GM12878 (cell line): ENCODE results near the gene DYNLT2B. TPM values are rescaled to one million over a fixed set of nuclear protein-coding genes. Genes with fewer than 3 reads are reported as not detected.
A peak's percentile ranks its signal among the peaks of the same experiment; 100 is the strongest.

Experiments
- ATAC-seq: fragments of 200-7000 bp; cut with Tn5 transposase; 3 replicates; pipeline ENCODE4 v1.9.1; 2020; ENCODE audit warnings: mild to moderate bottlenecking, moderate library complexity
- BruUV-seq: library from RNA; stranded (reverse); fragments of 400-500 nt; replicated peaks from 2 replicates; lab custom pipeline; 2021; lab: Mats Ljungman, UMichigan
- CTCF ChIA-PET: fragments of 300-600 bp; sonication (Branson Sonifier 250); formaldehyde crosslinking; extraction: SDS; loops from one replicate; lab custom pipeline; 2021; ENCODE audit warnings: inconsistent platforms; lab: Yijun Ruan, JAX
- POLR2A ChIA-PET: fragments of 350-600 bp; formaldehyde crosslinking; extraction: SDS; loops from one replicate; lab custom pipeline; 2021; ENCODE audit warnings: inconsistent platforms; lab: Charles Lee
- RAD21 ChIA-PET: fragments of 300-600 bp; sonication (Branson Sonifier 250); formaldehyde crosslinking; loops from one replicate; lab custom pipeline; 2023; ENCODE audit warnings: antibody characterized with exemption; ENCODE audit not compliant: unreplicated experiment; lab: Charles Lee
- SMC1A ChIA-PET: fragments of 300-600 bp; sonication (Branson Sonifier 250); formaldehyde crosslinking; loops from one replicate; lab custom pipeline; 2023; ENCODE audit not compliant: unreplicated experiment, uncharacterized antibody; lab: Charles Lee
- DNase-seq: peaks from one replicate; pipeline ENCODE4 v3.0.0-alpha.2; 2011; ENCODE audit warnings: low read depth, low spot score
- FAIRE-seq: peaks from 3 replicates; lab custom pipeline; 2011; peaks lifted over from hg19 to GRCh38; lab: Jason Lieb, UNC
- H2AFZ ChIP-seq: 2 replicates; pipeline ENCODE4 v1.6.0; 2011; ENCODE audit warnings: low read depth, low read length, control low read depth; ENCODE audit not compliant: control insufficient read depth
- H3K27ac ChIP-seq: 2 replicates; pipeline ENCODE4 v1.5.1; 2011; ENCODE audit warnings: control low read depth; ENCODE audit not compliant: control insufficient read depth, insufficient read depth
- H3K27me3 ChIP-seq, 2 experiments: replicated peaks in 1 of 2; 2 replicates each; pipeline versions ENCODE4 v1.6.0 to v1.6.1; 2011; ENCODE audit warnings: low read length in 1 of 2; ENCODE audit not compliant: control insufficient read depth in 2 of 2, insufficient read depth in 2 of 2
- H3K36me3 ChIP-seq, 2 experiments: 2 replicates each; pipeline ENCODE4 v1.5.1; 2011; ENCODE audit warnings: low read length in 1 of 2; ENCODE audit not compliant: control insufficient read depth in 2 of 2, insufficient read depth in 2 of 2
- H3K4me1 ChIP-seq: 2 replicates; pipeline ENCODE4 v1.6.1; 2011; ENCODE audit warnings: mild to moderate bottlenecking, low read length, moderate library complexity, mixed read lengths; ENCODE audit not compliant: control insufficient read depth, insufficient read depth
- H3K4me2 ChIP-seq: 2 replicates; pipeline ENCODE4 v1.6.0; 2011; ENCODE audit warnings: control low read depth; ENCODE audit not compliant: control insufficient read depth, insufficient read depth
- H3K4me3 ChIP-seq: fragments of 200-600 bp; sonication (generic); 2 replicates; pipeline ENCODE4 v1.5.1; 2016
- H3K79me2 ChIP-seq: 2 replicates; pipeline ENCODE4 v1.6.0; 2011; ENCODE audit warnings: low read length; ENCODE audit not compliant: control insufficient read depth, insufficient read depth
- H3K9ac ChIP-seq: 2 replicates; pipeline ENCODE4 v1.8.0; 2011; ENCODE audit warnings: low read length, control low read depth, mixed read lengths; ENCODE audit not compliant: control insufficient read depth, insufficient read depth
- H3K9me3 ChIP-seq: replicated peaks from 3 replicates; pipeline ENCODE4 v1.5.1; 2011; ENCODE audit warnings: mild to moderate bottlenecking, low read length; ENCODE audit not compliant: control insufficient read depth, insufficient read depth
- H4K20me1 ChIP-seq: 2 replicates; pipeline ENCODE4 v1.6.0; 2011; ENCODE audit not compliant: control insufficient read depth, insufficient read depth
- ASH2L ChIP-seq: fragments of 300-600, 200-600 bp; sonication (generic); IDR thresholded peaks from 2 replicates; pipeline ENCODE4 v1.6.1; 2017; ENCODE audit warnings: low read depth, mild to moderate bottlenecking, borderline replicate concordance
- CREM ChIP-seq: IDR thresholded peaks from 2 replicates; pipeline ENCODE4 v1.6.1; 2014; ENCODE audit warnings: antibody characterized with exemption, low read depth
- EP300 ChIP-seq, 2 experiments: fragments of 150-350 bp in 1 of 2; IDR thresholded peaks; 2 replicates each; pipeline ENCODE4 v1.6.1; 2011 to 2012; ENCODE audit warnings: low read depth in 2 of 2, low read length in 2 of 2, borderline replicate concordance in 1 of 2, improper control_type of control experiment in 1 of 2, inconsistent platforms in 1 of 2; ENCODE audit not compliant: control insufficient read depth in 1 of 2
- ESRRA ChIP-seq: IDR thresholded peaks from 2 replicates; pipeline ENCODE4 v1.6.1; 2012; ENCODE audit warnings: mild to moderate bottlenecking, low read length, improper control_type of control experiment
- FOS ChIP-seq: IDR thresholded peaks from 3 replicates; pipeline ENCODE4 v1.6.1; 2011; ENCODE audit warnings: borderline replicate concordance; ENCODE audit not compliant: insufficient read length; ENCODE audit errors: extremely low read depth
- FOXK2 ChIP-seq: fragments of 450-650 bp; IDR thresholded peaks from 2 replicates; pipeline ENCODE4 v1.6.1; 2017; ENCODE audit warnings: mild to moderate bottlenecking, moderate library complexity
- GATAD2B ChIP-seq: fragments of 450-650 bp; conservative IDR thresholded peaks from 2 replicates; pipeline ENCODE4 v1.6.1; 2017; ENCODE audit warnings: low read depth, mild to moderate bottlenecking, moderate library complexity
- MYB ChIP-seq: fragments of 150-350 bp; IDR thresholded peaks from 2 replicates; pipeline ENCODE4 v1.6.1; 2014; ENCODE audit warnings: mild to moderate bottlenecking, low read depth, low read length, borderline replicate concordance
- NRF1 ChIP-seq: conservative IDR thresholded peaks from 2 replicates; pipeline ENCODE4 v1.6.1; 2011; ENCODE audit warnings: mild to moderate bottlenecking, low read depth, low read length, improper control_type of control experiment
- POLR2AphosphoS2 ChIP-seq: IDR thresholded peaks from 2 replicates; pipeline ENCODE4 v1.6.1; 2011; ENCODE audit warnings: low read depth, mild to moderate bottlenecking, low read length, improper control_type of control experiment, moderate library complexity
- WGBS: methylation state at CpG from one replicate; pipeline ENCODE4 v1.1.6; 2016; ENCODE audit warnings: low lambda C conversion rate; ENCODE audit not compliant: insufficient replicate concordance, insufficient coverage; ENCODE audit errors: missing lambda C conversion rate; 5-methylcytosine and 5-hydroxymethylcytosine counted together
- in situ Hi-C: fragments of 300-500 bp; cut with MboI; formaldehyde crosslinking; loops from 9 replicates; pipeline ENCODE4 v1.14.3; 2018; ENCODE audit warnings: mixed read lengths
- intact Hi-C: fragments of 100-400 bp; cut with micrococcal nuclease; formaldehyde crosslinking; loops from one replicate; pipeline ENCODE4 v1.14.2; 2022; ENCODE audit not compliant: unreplicated experiment
- polyA plus RNA-seq, 11 experiments: library from polyadenylated mRNA; depleted of rRNA in 4 of 11; unstranded in 6 of 11; stranded (reverse) in 5 of 11; fragments of >200 nt; fragmentation: Nextera tagmentation in 4 of 11; fragmentation: Illumina TruSeq in 1 of 11; extraction: Ambion mirVana in 4 of 11; extraction: Trizol in 1 of 11; gene quantifications; 1 replicate in 1 of 11; 2 replicates in 10 of 11; pipeline versions ENCODE4 v1.2.1 to v1.2.3, GENCODE V29; 2011 to 2016; ENCODE audit warnings: inconsistent platforms in 2 of 11, missing spikeins in 2 of 11, low read depth in 1 of 11
- total RNA-seq, 4 experiments: library from RNA; depleted of rRNA in 3 of 4; stranded (reverse); fragments of >200 nt in 3 of 4; fragmentation: Illumina TruSeq in 1 of 4; extraction: Trizol in 1 of 4; gene quantifications; 2 replicates each; pipeline versions ENCODE4 v1.2.1 to v1.2.3, GENCODE V29; 2013 to 2021
- TF ChIP-seq, protein P1 (sequence below): IDR thresholded peaks from 2 replicates; pipeline ENCODE4 v1.6.1; 2012; ENCODE audit warnings: low read length, inconsistent platforms
- TF ChIP-seq, protein P2 (sequence below): IDR thresholded peaks from 2 replicates; pipeline ENCODE4 v1.6.1; 2011; ENCODE audit warnings: low read depth, low read length, improper control_type of control experiment, borderline replicate concordance

DYNLT2B gene
- total and polyA plus RNA-seq, 10 of the 15 experiments (the other 5 are each of a cell fraction or from before 2014, with no cell fraction given): 8.6 to 89.7 (median 21.9) TPM

DNA sequence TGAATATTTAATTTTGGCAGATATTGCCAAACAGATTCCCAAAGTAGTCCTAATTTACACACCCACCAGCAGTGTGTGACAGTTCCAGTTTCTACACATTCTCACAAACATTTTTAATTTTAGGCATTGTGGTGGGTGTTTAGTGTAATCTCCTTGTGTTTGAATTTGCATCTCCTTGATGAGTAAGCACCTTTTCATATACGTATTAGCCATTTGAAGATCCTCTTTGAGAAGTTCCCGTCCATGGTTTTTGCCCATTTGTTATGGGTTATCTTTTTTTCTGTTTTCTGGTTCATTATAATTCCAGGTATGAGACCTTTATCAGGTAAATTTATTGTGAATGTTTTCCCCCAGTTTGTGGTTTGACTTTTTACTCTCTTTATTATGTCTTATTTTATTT, 22.4 kb upstream of the DYNLT2B start:
- no peak overlapping the region for H3K4me3 ChIP-seq
- DNase-seq: no peak
- no peak for FAIRE-seq
- BruUV-seq: no TSS peak
- ChIA-PET SMC1A (interaction anchor here (0.7 to 1.2 kb wide), 2 partner anchors 25 to 30 kb away, joined by 4 read pairs; no protein-coding TSS in a partner anchor), RAD21 (no interaction called here), CTCF (interaction anchor here (0.8 kb wide), 1 partner anchor 66 kb away, joined by 3 read pairs; no protein-coding TSS in a partner anchor), POLR2A (interaction anchor here (0.7 to 1.0 kb wide), 2 partner anchors 42 to 582 kb away, joined by 3 to 6 read pairs; no protein-coding TSS in a partner anchor)
- no peaks in the 10 kb centered on the region for H4K20me1 ChIP-seq
- 3% methylated on average over 2 of the region's 2 CpGs for WGBS
- peaks cover 4% of the 10 kb centered on the region; the same call in 1 of the 2 replicates for H3K4me1 ChIP-seq
- in situ Hi-C loops (no loop called here), intact Hi-C loops (no loop called here)
- TF ChIP-seq NRF1: no peak
- TF ChIP-seq ASH2L: no peak
- no peak for TF ChIP-seq ESRRA
- TF ChIP-seq EP300 (IDR thresholded peaks at IDR 0.05; ENCODE audit: borderline replicate concordance in 1 of 2, control insufficient read depth in 1 of 2, low read depth in 2 of 2, low read length in 2 of 2): no peak
- no peak for TF ChIP-seq MYB
- no peak for TF ChIP-seq FOXK2
- TF ChIP-seq, protein P1, sequence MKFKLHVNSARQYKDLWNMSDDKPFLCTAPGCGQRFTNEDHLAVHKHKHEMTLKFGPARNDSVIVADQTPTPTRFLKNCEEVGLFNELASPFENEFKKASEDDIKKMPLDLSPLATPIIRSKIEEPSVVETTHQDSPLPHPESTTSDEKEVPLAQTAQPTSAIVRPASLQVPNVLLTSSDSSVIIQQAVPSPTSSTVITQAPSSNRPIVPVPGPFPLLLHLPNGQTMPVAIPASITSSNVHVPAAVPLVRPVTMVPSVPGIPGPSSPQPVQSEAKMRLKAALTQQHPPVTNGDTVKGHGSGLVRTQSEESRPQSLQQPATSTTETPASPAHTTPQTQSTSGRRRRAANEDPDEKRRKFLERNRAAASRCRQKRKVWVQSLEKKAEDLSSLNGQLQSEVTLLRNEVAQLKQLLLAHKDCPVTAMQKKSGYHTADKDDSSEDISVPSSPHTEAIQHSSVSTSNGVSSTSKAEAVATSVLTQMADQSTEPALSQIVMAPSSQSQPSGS: no peak
- no peak for TF ChIP-seq POLR2AphosphoS2
- no peak for TF ChIP-seq CREM
- TF ChIP-seq, protein P2, sequence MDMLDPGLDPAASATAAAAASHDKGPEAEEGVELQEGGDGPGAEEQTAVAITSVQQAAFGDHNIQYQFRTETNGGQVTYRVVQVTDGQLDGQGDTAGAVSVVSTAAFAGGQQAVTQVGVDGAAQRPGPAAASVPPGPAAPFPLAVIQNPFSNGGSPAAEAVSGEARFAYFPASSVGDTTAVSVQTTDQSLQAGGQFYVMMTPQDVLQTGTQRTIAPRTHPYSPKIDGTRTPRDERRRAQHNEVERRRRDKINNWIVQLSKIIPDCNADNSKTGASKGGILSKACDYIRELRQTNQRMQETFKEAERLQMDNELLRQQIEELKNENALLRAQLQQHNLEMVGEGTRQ: no peak
- TF ChIP-seq GATAD2B: no peak
- TF ChIP-seq FOS: no peak
- peak; percentile 15; the same call in 1 of the 3 replicates for ATAC-seq
- H3K27me3 ChIP-seq: no peaks in the 10 kb centered on the region
- H3K4me2 ChIP-seq: no peak overlapping the region
- H2AFZ ChIP-seq: no peak overlapping the region
- H3K9me3 ChIP-seq: no peaks in the 10 kb centered on the region; the same call in 2 of the 3 replicates
- no peaks in the 10 kb centered on the region for H3K79me2 ChIP-seq
- no peak overlapping the region for H3K9ac ChIP-seq
- H3K27ac ChIP-seq: no peak overlapping the region
- H3K36me3 ChIP-seq: no peaks in the 10 kb centered on the region
